IMR-90 (cell line): ENCODE data around the gene HPS6. TPM values are rescaled to one million over a fixed set of nuclear protein-coding genes. Genes with fewer than 3 reads are reported as not detected.

Source experiments
- ATAC-seq: fragments of 200-7000 bp; cut with Tn5 transposase; 2 replicates; pipeline ENCODE4 v1.9.1; 2020; ENCODE audit warnings: low read depth, mild to moderate bottlenecking, moderate library complexity
- BruUV-seq: library from RNA; stranded (reverse); fragments of 400-500 nt; replicated peaks from 2 replicates; lab custom pipeline; 2021; lab: Mats Ljungman, UMichigan
- CTCF ChIA-PET: fragments of 300-600 bp; formaldehyde crosslinking; extraction: SDS; loops from one replicate; lab custom pipeline; 2021; ENCODE audit warnings: antibody characterized with exemption; lab: Yijun Ruan, JAX
- POLR2A ChIA-PET: fragments of 300-600 bp; sonication (Branson Sonifier 250); formaldehyde crosslinking; loops from one replicate; lab custom pipeline; 2022; ENCODE audit warnings: antibody characterized with exemption; ENCODE audit not compliant: unreplicated experiment; lab: Charles Lee
- DNase-seq: peaks from one replicate; pipeline ENCODE4 v3.0.0; 2013
- H2AFZ ChIP-seq: replicated peaks from 2 replicates; pipeline ENCODE3; 2013; ENCODE audit warnings: low read length, mild to moderate bottlenecking; ENCODE audit not compliant: poor library complexity
- H2AK5ac ChIP-seq: 2 replicates; pipeline ENCODE4 v1.6.1; 2013; ENCODE audit warnings: low read depth, low read length, inconsistent platforms
- H2AK9ac ChIP-seq: replicated peaks from 2 replicates; pipeline ENCODE3; 2013; ENCODE audit warnings: mild to moderate bottlenecking, low read depth, low read length, moderate library complexity; ENCODE audit not compliant: poor library complexity
- H2BK120ac ChIP-seq: 2 replicates; pipeline ENCODE4 v1.6.1; 2013; ENCODE audit warnings: low read depth, low read length, inconsistent platforms
- H2BK15ac ChIP-seq: 3 replicates; pipeline ENCODE4 v1.6.1; 2013; ENCODE audit warnings: low read depth, low read length, inconsistent platforms
- H2BK20ac ChIP-seq: 2 replicates; pipeline ENCODE4 v1.6.1; 2013; ENCODE audit warnings: low read depth, mild to moderate bottlenecking, inconsistent platforms, low read length, moderate library complexity
- H2BK5ac ChIP-seq: 2 replicates; pipeline ENCODE4 v1.6.1; 2013; ENCODE audit warnings: mild to moderate bottlenecking, low read depth, low read length, inconsistent platforms; ENCODE audit not compliant: poor library complexity, severe bottlenecking
- H3K14ac ChIP-seq: replicated peaks from 2 replicates; pipeline ENCODE4 v1.6.1; 2013; ENCODE audit warnings: low read depth, low read length, inconsistent platforms
- H3K18ac ChIP-seq: 2 replicates; pipeline ENCODE4 v1.6.1; 2013; ENCODE audit warnings: low read depth, low read length, control low read depth
- H3K23ac ChIP-seq: 2 replicates; pipeline ENCODE4 v1.6.1; 2013; ENCODE audit warnings: low read depth, low read length, inconsistent platforms
- H3K27ac ChIP-seq: 2 replicates; pipeline ENCODE4 v1.5.1; 2013; ENCODE audit warnings: mild to moderate bottlenecking, control low read depth, low read length; ENCODE audit not compliant: insufficient read depth
- H3K27me3 ChIP-seq: 2 replicates; pipeline ENCODE4 v1.6.1; 2013; ENCODE audit warnings: low read length; ENCODE audit not compliant: control insufficient read depth, insufficient read depth
- H3K36me3 ChIP-seq: 2 replicates; pipeline ENCODE4 v1.6.1; 2013; ENCODE audit warnings: low read length, mixed read lengths; ENCODE audit not compliant: control insufficient read depth, insufficient read depth
- H3K4ac ChIP-seq: 2 replicates; pipeline ENCODE4 v1.6.1; 2013; ENCODE audit warnings: low read depth, low read length, inconsistent platforms
- H3K4me1 ChIP-seq: 2 replicates; pipeline ENCODE4 v1.6.1; 2013; ENCODE audit warnings: low read length, mixed read lengths; ENCODE audit not compliant: control insufficient read depth, insufficient read depth
- H3K4me2 ChIP-seq: 2 replicates; pipeline ENCODE4 v1.6.1; 2013; ENCODE audit warnings: low read depth, mild to moderate bottlenecking, control low read depth, low read length, moderate library complexity
- H3K4me3 ChIP-seq: 2 replicates; pipeline ENCODE4 v1.5.1; 2013; ENCODE audit warnings: low read depth, mild to moderate bottlenecking, control low read depth, low read length, moderate library complexity; ENCODE audit not compliant: insufficient read depth
- H3K56ac ChIP-seq: 2 replicates; pipeline ENCODE4 v1.6.1; 2013; ENCODE audit warnings: low read length, inconsistent platforms; ENCODE audit not compliant: insufficient read depth; ENCODE audit errors: extremely low read depth
- H3K79me1 ChIP-seq, 2 experiments: 2 replicates each; pipeline ENCODE4 v1.6.1; 2013; ENCODE audit warnings: low read length in 2 of 2, inconsistent platforms in 1 of 2, low read depth in 1 of 2
- H3K9ac ChIP-seq: 2 replicates; pipeline ENCODE4 v1.6.1; 2013; ENCODE audit warnings: low read depth, low read length, control low read depth
- H3K9me1 ChIP-seq: 2 replicates; pipeline ENCODE4 v1.6.1; 2013; ENCODE audit warnings: low read length, inconsistent platforms; ENCODE audit not compliant: insufficient read depth
- H3K9me3 ChIP-seq: 2 replicates; pipeline ENCODE4 v1.6.1; 2013; ENCODE audit warnings: low read length; ENCODE audit not compliant: control insufficient read depth, insufficient read depth
- H4K20me1 ChIP-seq: 2 replicates; pipeline ENCODE4 v1.6.1; 2013; ENCODE audit warnings: low read length, inconsistent platforms; ENCODE audit not compliant: insufficient read depth
- H4K5ac ChIP-seq: 2 replicates; pipeline ENCODE4 v1.6.1; 2013; ENCODE audit warnings: mild to moderate bottlenecking, low read depth, low read length, control low read depth
- H4K8ac ChIP-seq, 2 experiments: 2 replicates each; pipeline ENCODE4 v1.6.1; 2013; ENCODE audit warnings: low read depth in 2 of 2, low read length in 2 of 2, control low read depth in 1 of 2, inconsistent platforms in 1 of 2
- H4K91ac ChIP-seq: 2 replicates; pipeline ENCODE4 v1.6.1; 2013; ENCODE audit warnings: low read depth, low read length, inconsistent platforms; ENCODE audit not compliant: insufficient read depth
- BHLHE40 ChIP-seq: fragments of 150-350 bp; IDR thresholded peaks from 2 replicates; pipeline ENCODE4 v1.6.1; 2016; ENCODE audit warnings: mild to moderate bottlenecking, low read depth, low read length
- CEBPB ChIP-seq: IDR thresholded peaks from 2 replicates; pipeline ENCODE4 v1.6.1; 2012; ENCODE audit warnings: low read depth, low read length, improper control_type of control experiment
- CHD1 ChIP-seq: IDR thresholded peaks from 2 replicates; pipeline ENCODE4 v1.6.1; 2012; ENCODE audit warnings: low read depth, low read length, improper control_type of control experiment
- FOS ChIP-seq: fragments of 150-350 bp; IDR thresholded peaks from 2 replicates; pipeline ENCODE4 v1.6.1; 2016; ENCODE audit warnings: low read depth, low read length
- MAFK ChIP-seq: IDR thresholded peaks from 2 replicates; pipeline ENCODE4 v1.6.1; 2012; ENCODE audit warnings: low read depth, low read length, improper control_type of control experiment
- MAZ ChIP-seq: IDR thresholded peaks from 2 replicates; pipeline ENCODE4 v1.6.1; 2012; ENCODE audit warnings: low read depth, mild to moderate bottlenecking, low read length, improper control_type of control experiment, moderate library complexity, borderline replicate concordance
- MXI1 ChIP-seq: IDR thresholded peaks from 2 replicates; pipeline ENCODE4 v1.6.1; 2012; ENCODE audit warnings: low read depth, mild to moderate bottlenecking, low read length, moderate library complexity, borderline replicate concordance
- NFE2L2 ChIP-seq: fragments of 150-350 bp; IDR thresholded peaks from 2 replicates; pipeline ENCODE4 v1.6.1; 2016; ENCODE audit warnings: low read depth, mild to moderate bottlenecking, low read length
- POLR2A ChIP-seq: IDR thresholded peaks from 2 replicates; pipeline ENCODE4 v1.6.1; 2012; ENCODE audit warnings: mild to moderate bottlenecking, low read depth, low read length
- RAD21 ChIP-seq: IDR thresholded peaks from 2 replicates; pipeline ENCODE4 v1.6.1; 2012; ENCODE audit warnings: low read length, improper control_type of control experiment
- RCOR1 ChIP-seq: IDR thresholded peaks from 2 replicates; pipeline ENCODE4 v1.6.1; 2012; ENCODE audit warnings: mild to moderate bottlenecking, low read length, improper control_type of control experiment; ENCODE audit not compliant: insufficient replicate concordance
- RFX5 ChIP-seq: IDR thresholded peaks from 2 replicates; pipeline ENCODE4 v1.8.0; 2012; ENCODE audit warnings: low read depth, mild to moderate bottlenecking, low read length, moderate library complexity
- SMC3 ChIP-seq: fragments of 150-350 bp; IDR thresholded peaks from 2 replicates; pipeline ENCODE4 v1.6.1; 2016; ENCODE audit warnings: low read depth, mild to moderate bottlenecking, antibody characterized with exemption, low read length, moderate library complexity
- WGBS, 2 experiments: methylation state at CpG; one replicate each; pipeline versions ENCODE4 v1.1.5 to v1.1.7; 2013; ENCODE audit warnings: missing lambda C conversion rate in 2 of 2; ENCODE audit not compliant: insufficient read length in 1 of 2; ENCODE audit errors: extremely low coverage in 2 of 2; 5-methylcytosine and 5-hydroxymethylcytosine counted together
- dilution Hi-C: fragments of 300-500 bp; cut with HindIII; formaldehyde crosslinking; loops from one replicate; pipeline ENCODE4 v1.14.3; 2018; ENCODE audit warnings: low sequenced_read_pairs; ENCODE audit not compliant: unreplicated experiment
- in situ Hi-C: fragments of 300-500 bp; cut with MboI; formaldehyde crosslinking; loops from 3 replicates; pipeline ENCODE4 v1.14.3; 2019; ENCODE audit warnings: low sequenced_read_pairs, inconsistent platforms, mixed read lengths
- intact Hi-C: fragments of 100-400 bp; cut with micrococcal nuclease; formaldehyde crosslinking; loops from 2 replicates; pipeline ENCODE4 v1.10.0; 2022
- polyA plus RNA-seq, 3 experiments: library from polyadenylated mRNA; depleted of rRNA; stranded (reverse); fragments of >200 nt; gene quantifications; 2 replicates each; pipeline ENCODE4 v1.2.3, GENCODE V29; 2012; ENCODE audit warnings: low replicate concordance in 1 of 3
- total RNA-seq: library from RNA; depleted of rRNA; stranded (reverse); fragments of >200 nt; gene quantifications from 2 replicates; pipeline ENCODE4 v1.2.3, GENCODE V29; 2012
- TF ChIP-seq, protein P1 (sequence below): fragments of 150-350 bp; IDR thresholded peaks from 2 replicates; pipeline ENCODE4 v1.6.1; 2016; ENCODE audit warnings: low read depth, mild to moderate bottlenecking, low read length, moderate library complexity, borderline replicate concordance
- TF ChIP-seq, protein P2 (sequence below): fragments of 150-350 bp; IDR thresholded peaks from 2 replicates; pipeline ENCODE4 v1.6.1; 2017; ENCODE audit warnings: mild to moderate bottlenecking, antibody characterized with exemption, low read length, low read depth
- TF ChIP-seq, protein P3 (sequence below): conservative IDR thresholded peaks from 2 replicates; pipeline ENCODE4 v1.5.1; 2012; ENCODE audit warnings: mild to moderate bottlenecking, low read depth, low read length, improper control_type of control experiment

Gene HPS6
- total and polyA plus RNA-seq, 2 of the 4 experiments (the other 2 are of a cell fraction) = 10.5 to 23.1 TPM

DNA sequence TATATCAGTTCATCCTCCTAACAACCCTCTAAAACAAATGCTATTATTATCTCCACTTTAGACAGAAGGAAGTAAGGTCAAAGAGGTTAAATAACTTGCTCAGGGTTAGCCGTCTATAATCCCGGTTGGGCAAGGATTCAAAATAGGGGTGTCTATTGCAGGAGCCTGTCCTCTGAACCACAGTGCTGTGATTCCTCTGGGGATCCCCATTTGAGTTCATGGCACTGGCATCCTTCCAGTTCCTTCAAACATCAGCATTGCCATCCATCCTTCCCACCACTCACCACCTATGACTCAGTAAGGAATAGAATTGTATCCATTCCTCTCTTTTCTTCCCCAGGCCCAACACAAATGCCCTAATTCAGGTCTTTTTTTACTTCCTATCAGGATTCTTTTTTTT lies 25.6 kb downstream of the HPS6 start:
- DNase-seq (peak; percentile 56), ATAC-seq (peak; percentile 35; the same call in 1 of the 2 replicates)
- no peak overlapping the region for H2BK15ac ChIP-seq
- 50% methylated on average over 2 of the region's 2 CpGs; no CpG with 5 or more reads in 1 of the 2 experiments for WGBS, 2 experiments
- H3K4me2 ChIP-seq = no peak overlapping the region
- peaks cover 6% of the 10 kb centered on the region; the same call in 1 of the 2 replicates for H3K36me3 ChIP-seq
- TF ChIP-seq, protein P1, sequence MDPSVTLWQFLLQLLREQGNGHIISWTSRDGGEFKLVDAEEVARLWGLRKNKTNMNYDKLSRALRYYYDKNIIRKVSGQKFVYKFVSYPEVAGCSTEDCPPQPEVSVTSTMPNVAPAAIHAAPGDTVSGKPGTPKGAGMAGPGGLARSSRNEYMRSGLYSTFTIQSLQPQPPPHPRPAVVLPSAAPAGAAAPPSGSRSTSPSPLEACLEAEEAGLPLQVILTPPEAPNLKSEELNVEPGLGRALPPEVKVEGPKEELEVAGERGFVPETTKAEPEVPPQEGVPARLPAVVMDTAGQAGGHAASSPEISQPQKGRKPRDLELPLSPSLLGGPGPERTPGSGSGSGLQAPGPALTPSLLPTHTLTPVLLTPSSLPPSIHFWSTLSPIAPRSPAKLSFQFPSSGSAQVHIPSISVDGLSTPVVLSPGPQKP = no peak
- no peak for TF ChIP-seq BHLHE40
- TF ChIP-seq, protein P2, sequence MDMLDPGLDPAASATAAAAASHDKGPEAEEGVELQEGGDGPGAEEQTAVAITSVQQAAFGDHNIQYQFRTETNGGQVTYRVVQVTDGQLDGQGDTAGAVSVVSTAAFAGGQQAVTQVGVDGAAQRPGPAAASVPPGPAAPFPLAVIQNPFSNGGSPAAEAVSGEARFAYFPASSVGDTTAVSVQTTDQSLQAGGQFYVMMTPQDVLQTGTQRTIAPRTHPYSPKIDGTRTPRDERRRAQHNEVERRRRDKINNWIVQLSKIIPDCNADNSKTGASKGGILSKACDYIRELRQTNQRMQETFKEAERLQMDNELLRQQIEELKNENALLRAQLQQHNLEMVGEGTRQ = no peak
- TF ChIP-seq MAFK = no peak
- no peak for TF ChIP-seq NFE2L2
- no peak for TF ChIP-seq CHD1
- TF ChIP-seq RAD21 = no peak
- TF ChIP-seq CEBPB = no peak
- TF ChIP-seq MAZ = no peak
- no peak for TF ChIP-seq SMC3
- TF ChIP-seq RFX5 = no peak
- no peak for TF ChIP-seq FOS
- TF ChIP-seq MXI1 = no peak
- TF ChIP-seq POLR2A = no peak
- TF ChIP-seq, protein P3, sequence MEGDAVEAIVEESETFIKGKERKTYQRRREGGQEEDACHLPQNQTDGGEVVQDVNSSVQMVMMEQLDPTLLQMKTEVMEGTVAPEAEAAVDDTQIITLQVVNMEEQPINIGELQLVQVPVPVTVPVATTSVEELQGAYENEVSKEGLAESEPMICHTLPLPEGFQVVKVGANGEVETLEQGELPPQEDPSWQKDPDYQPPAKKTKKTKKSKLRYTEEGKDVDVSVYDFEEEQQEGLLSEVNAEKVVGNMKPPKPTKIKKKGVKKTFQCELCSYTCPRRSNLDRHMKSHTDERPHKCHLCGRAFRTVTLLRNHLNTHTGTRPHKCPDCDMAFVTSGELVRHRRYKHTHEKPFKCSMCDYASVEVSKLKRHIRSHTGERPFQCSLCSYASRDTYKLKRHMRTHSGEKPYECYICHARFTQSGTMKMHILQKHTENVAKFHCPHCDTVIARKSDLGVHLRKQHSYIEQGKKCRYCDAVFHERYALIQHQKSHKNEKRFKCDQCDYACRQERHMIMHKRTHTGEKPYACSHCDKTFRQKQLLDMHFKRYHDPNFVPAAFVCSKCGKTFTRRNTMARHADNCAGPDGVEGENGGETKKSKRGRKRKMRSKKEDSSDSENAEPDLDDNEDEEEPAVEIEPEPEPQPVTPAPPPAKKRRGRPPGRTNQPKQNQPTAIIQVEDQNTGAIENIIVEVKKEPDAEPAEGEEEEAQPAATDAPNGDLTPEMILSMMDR = no peak
- no peak for TF ChIP-seq RCOR1
- H2BK5ac ChIP-seq = no peak overlapping the region
- H3K9me3 ChIP-seq = no peaks in the 10 kb centered on the region
- no peak overlapping the region for H3K27ac ChIP-seq
- H2AK9ac ChIP-seq = peak overlapping the region; percentile 42
- H3K9ac ChIP-seq = no peak overlapping the region
- ChIA-PET CTCF (no interaction called here), POLR2A (no interaction called here)
- H2AK5ac ChIP-seq = no peak overlapping the region
- H4K20me1 ChIP-seq = no peaks in the 10 kb centered on the region
- no peak overlapping the region for H2AFZ ChIP-seq
- dilution Hi-C loops (no loop called here), in situ Hi-C loops (no loop called here), intact Hi-C loops (no loop called here)
- no peak overlapping the region for H4K5ac ChIP-seq
- no peaks in the 10 kb centered on the region for H3K27me3 ChIP-seq
- H3K23ac ChIP-seq = no peak overlapping the region
- H2BK20ac ChIP-seq = no peak overlapping the region
- H3K18ac ChIP-seq = no peak overlapping the region
- H3K4ac ChIP-seq = no peak overlapping the region
- no peaks in the 10 kb centered on the region for H3K79me1 ChIP-seq
- H2BK120ac ChIP-seq = no peak overlapping the region
- no peaks in the 10 kb centered on the region for H3K9me1 ChIP-seq
- H3K4me1 ChIP-seq = no peaks in the 10 kb centered on the region
- no peak overlapping the region for H4K91ac ChIP-seq
- no TSS peak for BruUV-seq
- H3K4me3 ChIP-seq = no peak overlapping the region
- H3K14ac ChIP-seq = no peak overlapping the region
- no peak overlapping the region for H4K8ac ChIP-seq
- H3K56ac ChIP-seq = no peak overlapping the region
